Cardiac muscle cell (in vitro differentiated cells and primary cell): ENCODE results near the gene CADM1. TPM values are rescaled to one million over a fixed set of nuclear protein-coding genes. Genes with fewer than 3 reads are reported as not detected.
A peak's percentile ranks its signal among the peaks of the same experiment; 100 is the strongest.

Experiments
- DNase-seq, 2 donors: peaks; one replicate each; pipeline versions ENCODE4 v3.0.0 to v3.0.0-alpha.2; 2010 to 2017; ENCODE audit warnings: low read depth in 1 of 2, low spot score in 1 of 2
- H3K27ac ChIP-seq: fragments of 200-600 bp; sonication (generic); 2 replicates; pipeline ENCODE4 v1.5.1; 2016
- H3K27me3 ChIP-seq: fragments of 200-600 bp; sonication (generic); 2 replicates; pipeline ENCODE4 v1.6.0; 2016; ENCODE audit warnings: control low read depth
- H3K36me3 ChIP-seq: fragments of 200-600 bp; sonication (generic); 2 replicates; pipeline ENCODE4 v1.5.1; 2016; ENCODE audit warnings: control low read depth
- H3K4me1 ChIP-seq: fragments of 200-600 bp; sonication (generic); 2 replicates; pipeline ENCODE4 v1.8.1; 2017; ENCODE audit warnings: low read depth, mild to moderate bottlenecking, mixed run types
- H3K4me3 ChIP-seq: fragments of 200-600 bp; sonication (generic); 2 replicates; pipeline ENCODE4 v1.5.1; 2016; ENCODE audit warnings: mild to moderate bottlenecking
- H3K9me3 ChIP-seq: fragments of 200-600 bp; sonication (generic); 2 replicates; pipeline ENCODE4 v1.5.1; 2017; ENCODE audit warnings: low read depth, mild to moderate bottlenecking, control low read depth
- polyA plus RNA-seq: library from polyadenylated mRNA; unstranded; fragments of >200 nt; fragmentation: Nextera tagmentation; extraction: Ambion mirVana; gene quantifications from 2 replicates; pipeline ENCODE4 v1.2.1, GENCODE V29; 2016
- total RNA-seq: library from RNA; depleted of rRNA; stranded (reverse); fragments of >200 nt; gene quantifications from 2 replicates; pipeline ENCODE4 v1.2.3, GENCODE V29; 2016
- TF ChIP-seq, protein P1 (sequence below): IDR thresholded peaks from 2 replicates; pipeline ENCODE4 v1.5.1; 2012; ENCODE audit warnings: low read depth, mild to moderate bottlenecking, low read length

CADM1 gene
- total and polyA plus RNA-seq, 2 experiments from 2014 or later = 113 to 149 TPM

DNA sequence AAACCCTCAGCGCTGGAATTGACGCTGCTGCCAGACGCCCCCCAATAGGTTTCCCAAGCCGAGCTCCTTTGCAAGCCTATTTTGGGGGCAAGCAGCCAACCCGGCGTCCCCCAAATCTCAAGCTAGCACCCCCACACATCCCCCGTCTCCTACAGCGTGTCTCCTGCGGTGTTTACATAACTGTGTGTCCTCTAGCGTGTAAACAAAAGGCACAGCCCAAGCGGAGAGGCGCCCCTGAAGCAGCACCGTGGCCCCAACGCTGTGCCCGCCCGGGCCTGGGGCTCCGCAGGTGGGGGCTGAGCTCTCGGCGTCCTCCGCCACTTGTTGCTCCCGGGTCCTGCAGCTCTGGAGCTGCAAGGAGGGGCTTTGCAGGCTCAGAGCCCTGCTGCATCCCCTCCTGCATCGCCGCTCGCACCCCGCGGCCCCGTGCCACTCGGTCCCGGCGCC lies 1.6 kb downstream of the CADM1 start:
- H3K27me3 ChIP-seq = peaks cover 6% of the 10 kb centered on the region
- H3K36me3 ChIP-seq = no peaks in the 10 kb centered on the region
- peaks cover 9% of the 10 kb centered on the region for H3K4me1 ChIP-seq
- no peaks in the 10 kb centered on the region for H3K9me3 ChIP-seq
- H3K4me3 ChIP-seq = peak overlapping the region; percentile 71
- peak overlapping the region; percentile 18 for H3K27ac ChIP-seq
- DNase-seq = no peak
- TF ChIP-seq, protein P1, sequence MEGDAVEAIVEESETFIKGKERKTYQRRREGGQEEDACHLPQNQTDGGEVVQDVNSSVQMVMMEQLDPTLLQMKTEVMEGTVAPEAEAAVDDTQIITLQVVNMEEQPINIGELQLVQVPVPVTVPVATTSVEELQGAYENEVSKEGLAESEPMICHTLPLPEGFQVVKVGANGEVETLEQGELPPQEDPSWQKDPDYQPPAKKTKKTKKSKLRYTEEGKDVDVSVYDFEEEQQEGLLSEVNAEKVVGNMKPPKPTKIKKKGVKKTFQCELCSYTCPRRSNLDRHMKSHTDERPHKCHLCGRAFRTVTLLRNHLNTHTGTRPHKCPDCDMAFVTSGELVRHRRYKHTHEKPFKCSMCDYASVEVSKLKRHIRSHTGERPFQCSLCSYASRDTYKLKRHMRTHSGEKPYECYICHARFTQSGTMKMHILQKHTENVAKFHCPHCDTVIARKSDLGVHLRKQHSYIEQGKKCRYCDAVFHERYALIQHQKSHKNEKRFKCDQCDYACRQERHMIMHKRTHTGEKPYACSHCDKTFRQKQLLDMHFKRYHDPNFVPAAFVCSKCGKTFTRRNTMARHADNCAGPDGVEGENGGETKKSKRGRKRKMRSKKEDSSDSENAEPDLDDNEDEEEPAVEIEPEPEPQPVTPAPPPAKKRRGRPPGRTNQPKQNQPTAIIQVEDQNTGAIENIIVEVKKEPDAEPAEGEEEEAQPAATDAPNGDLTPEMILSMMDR = no peak

DNA sequence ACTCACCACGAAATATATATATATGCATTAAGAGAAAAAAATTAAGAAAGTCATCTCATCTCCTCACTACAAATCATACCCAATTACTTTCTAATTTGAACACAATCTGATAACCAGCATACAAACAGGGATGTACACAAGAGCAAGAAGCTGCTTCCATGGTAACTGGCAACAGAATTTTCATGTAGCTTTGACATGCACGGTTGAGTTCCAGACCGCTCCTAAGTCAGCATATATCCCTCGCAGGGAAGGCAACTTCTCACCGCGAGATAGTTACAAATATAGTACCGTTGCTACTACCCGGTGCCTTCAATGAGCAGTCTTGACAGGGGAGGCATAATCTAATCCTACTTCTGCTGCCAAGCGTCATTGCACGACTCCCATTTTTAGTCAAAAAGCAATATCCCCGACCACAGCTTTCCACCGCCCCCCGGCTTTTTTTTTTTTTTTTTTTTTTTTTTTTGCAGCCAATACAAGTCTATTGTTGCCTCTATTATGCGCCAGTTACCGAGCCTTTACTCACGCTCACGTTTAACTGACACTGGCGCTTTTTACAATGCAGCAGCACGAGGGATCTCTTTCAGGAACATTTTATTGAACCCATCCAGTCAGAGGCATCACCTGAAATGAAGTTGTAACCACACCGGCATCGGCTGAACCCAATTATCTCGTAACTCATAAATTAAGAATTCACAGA lies 2.2 kb downstream of the CADM1 start:
- DNase-seq = peak in 1 of 2 donors; percentile 44
- Histone ChIP-seq H3K27ac (no peak overlapping the region), H3K4me1 (peaks cover 9% of the 10 kb centered on the region), H3K4me3 (peak overlapping the region; percentile 71), H3K36me3 (no peaks in the 10 kb centered on the region), H3K9me3 (no peaks in the 10 kb centered on the region), H3K27me3 (peaks cover under 1% of the 10 kb centered on the region)
- TF ChIP-seq, protein P1 = no peak

DNA sequence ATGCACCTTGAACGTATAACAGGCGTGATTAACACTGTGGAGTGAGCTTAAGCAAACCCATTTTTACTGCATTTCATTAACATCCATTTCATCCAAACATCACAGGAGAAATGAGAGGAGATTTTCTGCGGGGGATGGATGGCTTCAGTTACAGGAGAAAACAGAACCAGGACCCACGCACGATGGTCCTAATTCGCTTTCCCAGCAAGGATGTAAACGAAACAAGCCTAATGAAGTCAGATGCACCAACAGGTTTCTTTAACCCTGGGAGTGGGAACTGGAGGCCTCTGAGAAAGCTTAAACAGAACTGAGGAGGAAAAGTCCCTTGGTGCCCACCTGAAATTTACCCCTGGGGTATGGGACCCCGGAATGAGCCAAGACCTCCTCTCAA lies 2.7 kb downstream of the CADM1 start:
- DNase-seq = no peak
- no peak overlapping the region for H3K27ac ChIP-seq
- H3K4me3 ChIP-seq = peak overlapping the region; percentile 71
- TF ChIP-seq, protein P1 = no peak
- no peaks in the 10 kb centered on the region for H3K27me3 ChIP-seq
- no peaks in the 10 kb centered on the region for H3K9me3 ChIP-seq
- peaks cover 9% of the 10 kb centered on the region for H3K4me1 ChIP-seq
- no peaks in the 10 kb centered on the region for H3K36me3 ChIP-seq

DNA sequence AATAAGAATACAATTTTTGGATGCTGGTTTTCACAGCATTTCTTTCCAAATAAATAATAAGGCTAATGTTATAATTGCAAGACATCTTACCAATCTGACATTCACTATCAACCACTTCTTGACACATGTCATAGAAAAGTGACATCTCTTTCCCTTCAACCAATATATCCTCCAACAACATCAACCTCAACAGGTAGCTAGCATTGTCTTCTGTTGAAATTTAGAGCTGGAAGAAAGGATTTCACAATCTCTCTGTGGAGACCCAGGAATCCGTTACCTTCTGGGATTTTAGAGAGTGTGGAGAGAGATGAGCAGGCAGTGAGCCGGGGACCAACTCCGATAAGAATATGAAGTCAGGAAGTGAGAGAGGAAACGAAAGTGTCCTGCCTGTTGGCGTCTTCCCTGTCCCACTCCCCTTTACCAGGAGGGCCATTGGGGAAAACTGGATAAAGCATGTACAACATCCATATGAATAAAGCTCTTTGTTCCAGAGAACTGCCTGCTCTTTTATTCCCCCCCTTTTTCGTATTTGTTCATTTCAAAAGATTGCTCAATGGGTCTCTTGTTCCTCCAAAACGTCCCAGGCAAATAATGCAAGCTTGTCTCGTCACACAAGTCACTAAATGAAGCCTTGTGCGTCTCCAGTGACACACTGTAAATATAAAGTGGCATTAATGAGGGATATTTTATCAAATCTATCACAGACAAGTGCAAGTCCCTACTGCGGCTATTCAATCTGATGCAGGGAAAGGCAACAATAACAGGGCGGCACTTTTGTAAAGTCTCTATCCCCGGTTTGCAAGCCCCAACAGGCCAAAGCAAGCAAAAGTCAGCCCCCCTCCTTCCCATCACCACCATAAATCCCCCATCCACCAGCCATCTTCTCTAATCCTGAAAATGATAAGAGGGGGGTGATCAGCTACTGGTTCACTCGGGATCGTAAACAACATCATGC lies 3.4 kb downstream of the CADM1 start:
- H3K27me3 ChIP-seq = no peaks in the 10 kb centered on the region
- no peak for DNase-seq
- H3K9me3 ChIP-seq = no peaks in the 10 kb centered on the region
- H3K36me3 ChIP-seq = no peaks in the 10 kb centered on the region
- H3K4me1 ChIP-seq = peaks cover 11% of the 10 kb centered on the region
- TF ChIP-seq, protein P1 = no peak
- H3K4me3 ChIP-seq = no peak overlapping the region
- H3K27ac ChIP-seq = no peak overlapping the region

DNA sequence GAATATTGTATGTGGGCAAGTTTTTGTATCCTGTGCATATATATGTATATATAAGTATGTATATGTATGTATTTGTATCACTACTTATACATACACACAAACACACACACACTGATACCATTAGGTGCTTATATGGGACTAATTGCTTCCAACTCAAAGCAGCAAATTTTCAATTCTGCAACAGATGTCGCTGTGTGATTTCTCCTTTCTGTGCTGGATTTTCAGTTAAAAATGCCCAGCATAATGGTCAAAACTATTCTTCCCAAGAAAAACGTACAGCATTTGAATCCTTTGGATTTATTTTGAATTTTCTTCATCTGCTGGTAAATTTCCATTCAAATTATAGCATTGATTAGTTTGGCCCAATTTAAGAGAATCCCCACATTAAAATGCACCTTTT lies 4.3 kb downstream of the CADM1 start:
- TF ChIP-seq, protein P1 = no peak
- Histone ChIP-seq H3K27me3 (no peaks in the 10 kb centered on the region), H3K27ac (no peak overlapping the region), H3K4me3 (no peak overlapping the region), H3K36me3 (no peaks in the 10 kb centered on the region), H3K9me3 (no peaks in the 10 kb centered on the region), H3K4me1 (peaks cover 16% of the 10 kb centered on the region)
- no peak for DNase-seq
